Measurements from ENCODE around the gene NSUN7.

- TF ChIP-seq CTCF (IDR thresholded peaks at IDR 0.05) (no peak), POLR2A (IDR thresholded peaks at IDR 0.05) (no peak)
Observed at GRCh38 chr4:40848940-40849339, 99.2 kb downstream of the NSUN7 start.

Data from testis (tissue), 2 donors.